Endothelial cell of umbilical vein (primary cell): Measurements from ENCODE around the gene LHFPL6.

Experiments
- CTCF ChIP-seq, 2 donors: IDR thresholded peaks; 1 replicate in 1 of 2; 2 replicates in 1 of 2; pipeline ENCODE4 v1.5.1; 2011; ENCODE audit warnings: low read length in 2 of 2, mild to moderate bottlenecking in 2 of 2, moderate library complexity in 2 of 2, control low read depth in 1 of 2, inconsistent platforms in 1 of 2, low read depth in 1 of 2; ENCODE audit not compliant: insufficient read depth in 1 of 2; ENCODE audit errors: extremely low read depth in 1 of 2
- EZH2 ChIP-seq: IDR thresholded peaks from 2 replicates; pipeline ENCODE4 v1.6.1; 2012; ENCODE audit warnings: borderline replicate concordance, low read depth, mild to moderate bottlenecking, moderate library complexity, low read length, inconsistent platforms; ENCODE audit not compliant: severe bottlenecking
- POLR2AphosphoS5 ChIP-seq: IDR thresholded peaks from 2 replicates; pipeline ENCODE4 v1.6.1; 2012; ENCODE audit warnings: low read depth, mild to moderate bottlenecking, control low read depth, low read length, moderate library complexity; ENCODE audit not compliant: insufficient read depth

GRCh38 chr13:39451301-39451700 is 151.7 kb downstream of the LHFPL6 start:
- no peak for TF ChIP-seq CTCF (IDR thresholded peaks at IDR 0.05; ENCODE audit: extremely low read depth in 1 of 2, insufficient read depth in 1 of 2, low read depth in 1 of 2, low read length in 2 of 2)
- no peak for TF ChIP-seq POLR2AphosphoS5
- no peak for TF ChIP-seq EZH2
